Mammary epithelial cell (primary cell): ENCODE data around the gene UBXN7.

Experiments used
- EZH2 ChIP-seq: IDR thresholded peaks from 2 replicates; pipeline ENCODE4 v1.6.1; 2012; ENCODE audit warnings: low read length, inconsistent platforms, borderline replicate concordance
- TF ChIP-seq, protein P1 (sequence below), 2 donors: IDR thresholded peaks in 1 of 2; conservative IDR thresholded peaks in 1 of 2; 2 replicates each; pipeline ENCODE4 v1.5.1; 2011 to 2012; ENCODE audit warnings: inconsistent platforms in 2 of 2, low read length in 2 of 2, mild to moderate bottlenecking in 2 of 2, control low read depth in 1 of 2, low read depth in 1 of 2; ENCODE audit not compliant: insufficient read depth in 1 of 2; ENCODE audit errors: extremely low read depth in 1 of 2

DNA sequence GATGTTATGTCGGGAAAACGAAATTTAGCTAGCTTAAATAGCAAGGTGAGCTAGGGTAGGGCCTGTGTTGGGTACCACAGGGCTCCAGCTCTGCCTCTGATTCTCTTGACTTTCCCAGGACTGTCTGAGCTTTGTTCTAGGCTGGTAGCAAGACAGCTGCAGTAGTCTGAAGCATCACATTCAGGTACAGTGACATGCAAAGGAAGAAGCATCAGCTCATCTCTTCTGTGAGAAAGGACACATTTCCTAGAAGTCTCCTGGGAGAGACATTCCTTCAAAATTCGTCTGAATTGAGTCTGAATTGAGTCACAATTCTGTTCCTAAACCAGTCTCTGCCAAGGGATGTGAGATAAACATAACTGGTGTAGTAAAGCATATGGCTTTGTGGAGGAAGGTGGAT, 8.5 kb upstream of the UBXN7 start:
- TF ChIP-seq EZH2: no peak
- TF ChIP-seq, protein P1, sequence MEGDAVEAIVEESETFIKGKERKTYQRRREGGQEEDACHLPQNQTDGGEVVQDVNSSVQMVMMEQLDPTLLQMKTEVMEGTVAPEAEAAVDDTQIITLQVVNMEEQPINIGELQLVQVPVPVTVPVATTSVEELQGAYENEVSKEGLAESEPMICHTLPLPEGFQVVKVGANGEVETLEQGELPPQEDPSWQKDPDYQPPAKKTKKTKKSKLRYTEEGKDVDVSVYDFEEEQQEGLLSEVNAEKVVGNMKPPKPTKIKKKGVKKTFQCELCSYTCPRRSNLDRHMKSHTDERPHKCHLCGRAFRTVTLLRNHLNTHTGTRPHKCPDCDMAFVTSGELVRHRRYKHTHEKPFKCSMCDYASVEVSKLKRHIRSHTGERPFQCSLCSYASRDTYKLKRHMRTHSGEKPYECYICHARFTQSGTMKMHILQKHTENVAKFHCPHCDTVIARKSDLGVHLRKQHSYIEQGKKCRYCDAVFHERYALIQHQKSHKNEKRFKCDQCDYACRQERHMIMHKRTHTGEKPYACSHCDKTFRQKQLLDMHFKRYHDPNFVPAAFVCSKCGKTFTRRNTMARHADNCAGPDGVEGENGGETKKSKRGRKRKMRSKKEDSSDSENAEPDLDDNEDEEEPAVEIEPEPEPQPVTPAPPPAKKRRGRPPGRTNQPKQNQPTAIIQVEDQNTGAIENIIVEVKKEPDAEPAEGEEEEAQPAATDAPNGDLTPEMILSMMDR (conservative IDR thresholded peaks at IDR 0.05 in 1 of 2, IDR thresholded peaks at IDR 0.05 in 1 of 2; ENCODE audit: extremely low read depth in 1 of 2, insufficient read depth in 1 of 2, low read depth in 1 of 2, low read length in 2 of 2): no peak
